SIG-M5 treated with dmso at 0.1 percent for 504 hours (cell line): ENCODE measurements around the gene LARP4.
A peak's percentile ranks its signal among the peaks of the same experiment; 100 is the strongest.
"Not testable (repeated sequence)": the region's sequence is repeated elsewhere in the genome, so short reads cannot be mapped to it uniquely, and the experiment has no call there.

Experiments
- DNase-seq: peaks from one replicate; lab custom pipeline; 2025; ENCODE audit not compliant: unreplicated experiment; lab: John Stamatoyannopoulos, UW

Gene LARP4

DNA sequence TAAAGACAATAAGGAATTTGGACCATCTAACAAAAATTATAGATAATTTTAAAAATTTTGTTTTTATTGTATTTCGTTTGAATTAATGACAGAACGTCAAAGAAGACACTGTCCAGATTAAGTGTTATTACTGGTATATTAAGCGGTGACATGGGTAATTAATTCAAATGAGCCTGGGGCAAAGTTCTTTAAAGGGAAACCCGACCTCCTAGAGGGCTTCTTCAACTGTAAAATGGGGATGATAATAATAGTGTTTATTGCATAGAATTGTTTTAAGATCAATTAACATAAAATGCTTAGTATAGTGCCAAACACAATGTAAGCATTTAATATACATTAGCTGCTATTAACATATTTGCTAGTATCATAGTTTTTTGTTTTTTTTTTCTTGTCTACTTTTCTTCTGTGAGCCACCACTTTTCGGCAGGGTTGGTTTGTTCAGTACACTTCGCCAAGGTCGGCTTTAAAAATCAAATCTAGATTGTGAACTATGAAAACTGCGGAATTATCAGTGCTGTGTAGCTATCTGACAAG lies 514 bp upstream of the LARP4 start:
- peak; percentile 56 for DNase-seq

DNA sequence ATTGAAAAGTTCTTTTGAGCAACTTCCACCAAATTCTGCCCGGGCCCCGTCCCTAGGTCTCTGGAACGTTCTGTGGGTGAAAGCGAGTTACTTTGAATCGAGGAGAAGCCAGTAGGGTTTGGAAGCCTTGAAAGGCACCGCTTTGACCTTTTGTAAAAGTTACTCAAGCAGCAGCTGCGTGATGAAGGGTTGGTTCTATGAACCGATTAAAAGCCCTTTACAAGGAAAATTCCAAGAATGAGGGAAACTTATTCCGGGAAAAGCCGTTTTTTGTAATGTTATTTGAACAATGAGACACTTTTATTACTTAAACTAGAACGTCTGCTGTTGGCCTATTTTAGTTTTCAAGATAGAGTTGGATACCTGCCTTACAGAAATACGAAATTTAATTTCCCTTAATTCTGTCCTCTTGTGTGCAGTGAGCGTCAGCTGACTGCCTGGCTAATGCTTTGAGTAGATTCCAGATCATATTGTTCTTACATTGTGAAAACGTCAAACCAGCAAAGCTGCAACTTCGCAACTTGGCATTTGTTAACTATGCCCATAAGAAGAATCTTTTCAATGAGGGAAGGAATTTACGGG lies 906 bp downstream of the LARP4 start:
- DNase-seq: peak; percentile 56

- no peak for DNase-seq
Measured at GRCh38 chr12:50402264-50403000, 1.7 kb downstream of the LARP4 start.

GRCh38 chr12:50403001-50403440 lies 2.3 kb downstream of the LARP4 start:
- peak; percentile 60 for DNase-seq

- DNase-seq: no peak
Measured at GRCh38 chr12:50404307-50404706, 3.6 kb downstream of the LARP4 start.

- DNase-seq: no peak
Measured at GRCh38 chr12:50411051-50411660, 10.5 kb downstream of the LARP4 start.

GRCh38 chr12:50415899-50416479 lies 15.3 kb downstream of the LARP4 start:
- no peak for DNase-seq

DNA sequence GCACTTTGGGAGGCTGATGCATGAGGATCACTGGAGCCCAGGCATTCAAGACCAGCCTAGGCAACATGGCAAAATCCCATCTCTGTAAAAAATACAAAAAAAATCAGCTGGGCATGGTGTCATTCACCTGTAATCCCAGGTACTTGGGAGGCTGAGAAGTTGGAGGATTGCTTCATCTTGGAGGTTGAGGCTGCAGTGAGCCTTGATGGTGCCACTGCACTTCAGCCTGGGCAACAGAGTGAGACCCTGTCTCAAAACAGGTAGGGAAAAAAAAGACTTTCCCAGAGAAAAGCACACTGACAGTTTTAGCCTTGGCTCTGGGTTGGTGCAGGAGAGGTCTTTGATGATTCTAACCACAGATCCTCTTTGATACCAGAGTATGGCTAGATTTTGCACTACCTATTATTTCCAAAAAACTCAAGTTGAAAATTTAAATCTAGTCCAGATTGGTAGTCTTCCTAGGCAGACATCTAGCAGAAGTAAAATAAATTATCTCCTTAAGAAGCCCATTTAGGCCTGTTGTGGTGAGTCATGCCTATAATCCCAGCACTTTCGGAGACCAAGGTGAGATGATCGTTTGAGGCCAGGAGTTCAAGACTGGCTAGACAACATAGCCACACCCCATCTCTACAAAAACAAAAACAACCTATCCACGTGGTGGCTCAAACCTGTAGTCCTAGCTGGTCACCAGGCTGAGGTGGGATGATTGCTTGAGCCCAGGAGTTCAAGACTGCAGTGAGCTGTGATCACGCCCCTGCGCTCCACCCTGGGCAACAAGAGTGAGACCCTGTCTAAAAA lies 18.6 kb downstream of the LARP4 start:
- no peak for DNase-seq

DNA sequence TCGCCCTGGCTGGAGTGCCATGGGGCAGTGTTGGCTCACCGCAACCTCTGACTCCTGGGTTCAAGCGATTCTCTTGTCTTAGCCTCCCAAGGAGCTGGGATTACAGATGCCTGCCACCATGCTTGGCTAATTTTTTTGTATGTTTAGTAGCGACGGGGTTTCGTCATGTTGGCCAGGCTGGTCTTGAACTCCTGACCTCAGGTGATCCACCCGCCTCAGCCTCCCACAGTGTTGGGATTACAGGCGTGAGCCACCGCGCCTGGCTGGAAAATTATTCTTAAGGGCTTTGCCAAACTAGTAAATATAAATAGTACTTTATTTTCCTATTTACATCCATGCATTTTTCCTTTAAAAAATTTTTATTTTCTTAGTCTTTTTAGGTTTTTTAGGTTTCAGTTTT lies 22.2 kb downstream of the LARP4 start:
- DNase-seq: not testable (repeated sequence)

GRCh38 chr12:50423342-50423741 lies 22.7 kb downstream of the LARP4 start:
- not testable (repeated sequence) for DNase-seq

- DNase-seq: no peak
Measured at GRCh38 chr12:50425589-50426258, 25.0 kb downstream of the LARP4 start.

- DNase-seq: not testable (repeated sequence)
Measured at GRCh38 chr12:50431656-50432055, 31.0 kb downstream of the LARP4 start.

DNA sequence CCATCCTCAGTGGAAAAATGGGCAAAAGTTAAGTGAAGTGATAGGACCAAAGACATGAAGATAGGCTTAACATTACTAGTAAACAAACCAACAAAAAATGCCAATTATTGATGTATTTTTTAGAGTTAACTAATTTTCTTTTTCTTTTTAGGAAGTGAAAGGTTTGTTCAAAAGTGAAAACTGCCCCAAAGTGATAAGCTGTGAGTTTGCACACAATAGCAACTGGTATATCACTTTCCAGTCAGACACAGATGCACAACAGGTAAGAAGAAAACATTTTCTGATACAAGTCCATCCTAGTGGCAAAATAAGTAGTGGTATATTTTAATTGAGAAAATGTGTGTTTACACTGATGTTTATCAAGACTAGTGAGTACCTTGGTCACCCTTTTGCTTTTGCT lies 39.6 kb downstream of the LARP4 start:
- no peak for DNase-seq

GRCh38 chr12:50441763-50442162 lies 41.1 kb downstream of the LARP4 start:
- no peak for DNase-seq

DNA sequence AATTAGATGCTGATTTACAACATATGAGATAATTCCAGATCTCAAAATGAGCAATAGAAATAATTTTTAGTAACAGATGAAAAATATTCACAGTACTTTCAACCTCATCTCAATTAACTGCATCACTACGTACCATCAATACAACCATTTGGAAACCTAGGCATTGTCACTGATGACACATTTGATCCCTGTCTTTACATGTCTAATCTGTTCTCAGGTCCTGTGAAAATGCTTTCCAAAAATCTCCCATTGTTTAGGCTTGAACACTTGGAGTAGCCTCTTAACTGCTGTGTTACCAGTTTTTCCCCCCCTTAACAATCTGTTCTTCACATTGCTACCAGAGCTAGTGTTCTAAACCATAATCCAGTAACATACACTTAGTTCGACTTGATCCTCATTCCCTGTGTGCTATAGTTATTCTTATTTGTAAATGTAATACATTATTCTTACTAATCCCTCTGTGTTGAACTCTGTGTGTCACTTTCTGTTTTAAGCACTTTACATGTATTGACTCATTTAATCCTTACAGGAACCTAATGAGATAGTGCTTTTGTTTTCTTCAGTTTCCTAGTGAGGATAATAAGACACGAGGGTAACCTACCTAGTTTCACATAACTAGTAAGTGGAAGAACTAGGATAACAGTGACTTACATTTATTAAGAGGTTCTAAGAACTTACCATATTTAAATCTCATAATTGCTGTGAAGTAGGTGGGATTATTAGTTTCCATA lies 41.7 kb downstream of the LARP4 start:
- no peak for DNase-seq

DNA sequence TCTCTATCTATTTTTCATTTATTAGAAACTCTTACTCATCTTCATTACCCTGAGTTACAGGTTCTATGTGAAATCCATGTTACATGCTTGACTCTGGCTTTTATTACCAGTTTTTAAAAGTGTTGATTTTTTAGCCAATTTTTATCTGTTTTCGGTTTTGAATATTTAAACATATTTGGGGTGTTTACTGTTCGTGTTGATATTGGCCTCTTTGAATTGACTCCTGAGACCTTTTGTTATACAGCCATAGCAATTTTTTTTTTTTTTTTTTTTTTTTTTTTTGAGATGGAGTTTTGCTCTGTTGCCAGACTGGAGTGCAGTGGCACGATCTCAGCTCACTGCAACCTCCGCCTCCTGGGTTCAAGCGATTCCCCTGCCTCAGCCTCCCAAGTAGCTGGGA lies 49.0 kb downstream of the LARP4 start:
- DNase-seq: not testable (repeated sequence)

DNA sequence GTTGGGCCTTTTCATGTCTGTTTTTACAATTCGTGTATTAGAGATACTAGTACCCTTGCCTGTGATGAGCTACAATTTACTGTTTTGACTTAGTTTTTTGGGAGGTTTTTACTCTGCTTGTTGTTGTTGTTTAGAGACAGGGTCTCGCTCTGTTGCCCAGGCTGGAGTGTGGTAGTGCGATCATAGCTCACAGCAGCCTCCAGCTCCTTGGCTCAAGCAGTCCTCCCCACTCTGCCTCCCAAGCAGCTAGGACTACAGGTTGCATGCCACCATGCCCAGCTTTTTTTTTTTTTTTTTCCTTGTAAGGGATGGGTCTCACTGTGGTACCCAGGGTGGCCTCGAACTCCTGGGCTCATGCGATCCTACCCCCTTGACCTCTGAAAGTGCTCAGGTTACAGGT lies 52.1 kb downstream of the LARP4 start:
- no peak for DNase-seq

GRCh38 chr12:50453872-50454271 lies 53.2 kb downstream of the LARP4 start:
- DNase-seq: no peak

DNA sequence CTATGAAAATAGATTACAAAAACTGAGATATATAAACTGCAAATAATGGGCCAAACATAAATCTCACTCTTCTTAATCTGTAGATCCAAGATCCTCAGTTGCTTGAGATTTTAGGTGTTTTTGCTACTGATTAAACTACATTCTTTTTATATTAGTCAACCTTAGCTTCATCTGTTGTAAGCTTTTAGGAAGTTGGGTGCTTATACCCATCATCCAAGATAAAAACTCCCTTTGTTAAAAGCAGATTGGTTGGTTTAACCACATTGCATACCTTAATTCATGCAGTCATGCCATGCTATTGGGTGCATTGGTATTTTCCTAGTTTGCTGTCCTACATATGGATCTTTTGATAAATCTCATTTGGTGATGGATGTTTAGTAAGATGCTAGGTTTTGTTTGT lies 57.9 kb downstream of the LARP4 start:
- no peak for DNase-seq

DNA sequence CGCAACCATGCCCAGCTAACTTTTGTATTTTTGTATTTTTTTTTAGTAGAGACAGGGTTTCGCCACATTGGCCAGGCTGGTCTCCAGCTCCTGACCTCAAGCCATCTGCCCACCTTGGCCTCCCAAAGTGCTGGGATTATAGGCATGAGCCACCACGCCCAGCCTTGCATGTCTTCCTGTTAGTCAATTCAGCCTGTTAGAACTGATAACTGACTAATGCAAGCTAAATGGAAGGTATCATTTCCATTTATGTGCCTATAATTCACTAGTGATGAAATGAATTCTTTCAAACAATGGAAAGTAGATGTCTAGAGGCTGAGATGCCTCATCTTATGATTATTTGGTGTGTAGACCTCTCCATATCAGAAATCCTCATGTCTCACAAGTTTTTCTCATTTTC lies 66.8 kb downstream of the LARP4 start:
- no peak for DNase-seq
